Middle frontal gyrus (tissue), 1 donor: ENCODE measurements around the gene PPIF.
A peak's percentile ranks its signal among the peaks of the same experiment; 100 is the strongest.

Experiments used
- DNase-seq: peaks from one replicate; pipeline ENCODE4 v3.0.0-alpha.2; 2015; ENCODE audit warnings: low spot score; ENCODE audit errors: extremely low spot score

Gene PPIF

DNA sequence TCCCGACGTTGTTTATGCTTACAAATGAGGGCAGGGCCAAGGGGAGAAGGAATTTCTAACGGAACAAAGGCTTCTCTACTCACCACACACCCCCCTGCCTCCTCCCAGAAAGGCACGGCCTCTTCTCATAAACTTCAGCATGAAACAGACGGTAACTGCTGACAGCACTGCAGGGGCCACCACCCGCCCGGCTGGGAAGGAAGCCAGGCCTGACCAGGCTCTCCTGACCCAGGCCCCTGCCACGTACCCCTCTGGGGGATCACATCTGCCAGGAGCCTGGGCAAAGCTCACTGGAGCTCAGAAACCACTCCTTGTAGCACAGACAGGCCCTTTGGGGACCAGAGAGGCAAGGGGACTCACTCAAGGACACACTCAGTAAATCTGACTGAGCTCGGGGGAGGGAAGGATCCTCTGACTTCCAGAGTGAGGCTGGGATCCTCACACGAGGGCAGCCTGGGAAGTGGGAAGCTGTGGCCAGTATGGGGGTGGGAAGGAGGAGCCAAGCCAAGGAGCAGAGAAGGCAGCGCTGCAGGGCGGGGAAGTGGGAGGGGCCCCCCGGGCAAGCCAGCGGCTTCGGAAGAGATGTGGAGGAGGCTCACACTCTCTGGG lies 52.1 kb downstream of the PPIF start:
- peak; percentile 40 for DNase-seq

DNA sequence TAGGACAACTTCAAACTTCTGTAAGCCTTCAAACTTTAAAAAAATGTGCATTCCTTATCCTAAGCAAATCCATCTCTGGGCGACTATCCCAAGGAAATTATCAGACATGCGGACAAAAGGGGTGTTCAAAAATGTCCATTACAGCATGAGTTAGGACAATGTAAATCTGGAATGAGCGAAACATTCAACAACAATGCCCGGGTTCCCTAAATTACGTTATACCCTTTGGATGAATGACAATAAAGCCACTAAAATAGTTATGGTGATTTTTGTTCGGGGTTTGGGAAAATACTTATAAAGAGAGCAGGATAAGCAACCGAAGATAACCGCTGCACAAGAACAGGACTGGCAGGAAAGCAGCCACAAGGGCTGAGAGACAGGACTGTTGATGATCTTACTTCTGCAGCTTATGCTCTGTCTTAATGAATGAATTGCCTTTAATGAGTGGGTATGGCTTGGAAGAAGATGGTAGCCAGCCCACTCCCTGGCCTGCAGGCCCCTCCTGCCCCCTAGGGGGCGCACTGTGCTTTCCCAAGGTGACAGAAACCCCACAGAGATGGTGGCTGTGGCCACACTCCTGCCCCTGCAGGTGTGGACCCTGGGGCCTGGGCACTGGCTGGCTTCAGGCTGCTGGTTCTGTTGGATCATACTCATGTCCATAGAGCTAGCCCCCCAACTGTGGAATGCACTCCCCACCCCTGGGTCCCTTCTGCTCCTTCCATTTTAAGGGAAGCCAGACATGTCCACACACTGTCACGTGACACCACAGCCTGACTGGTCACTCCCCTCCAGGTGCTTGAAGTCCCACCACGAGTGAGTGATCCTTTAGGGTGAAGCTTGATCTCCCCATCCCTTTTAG lies 53.1 kb downstream of the PPIF start:
- DNase-seq: no peak

GRCh38 chr10:79401015-79401921 lies 54.0 kb downstream of the PPIF start:
- DNase-seq: no peak

DNA sequence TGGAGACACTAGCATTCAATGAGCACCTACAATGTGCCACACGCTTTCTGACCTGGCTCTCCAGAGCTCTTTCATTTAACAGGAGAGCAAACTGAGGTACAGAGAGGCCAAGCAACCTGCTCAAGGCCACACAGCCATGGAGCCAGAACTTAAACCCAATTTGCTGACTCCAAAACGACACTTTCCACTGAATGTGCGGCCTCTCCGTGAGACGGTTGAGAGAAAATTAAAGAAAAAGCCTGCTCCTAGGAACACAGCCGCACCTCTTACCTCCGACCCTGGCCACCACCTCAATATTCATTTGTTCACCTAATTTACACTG lies 55.3 kb downstream of the PPIF start:
- no peak for DNase-seq

GRCh38 chr10:79402951-79403350 lies 55.7 kb downstream of the PPIF start:
- DNase-seq: no peak

GRCh38 chr10:79403441-79404230 lies 56.4 kb downstream of the PPIF start:
- DNase-seq: no peak

DNA sequence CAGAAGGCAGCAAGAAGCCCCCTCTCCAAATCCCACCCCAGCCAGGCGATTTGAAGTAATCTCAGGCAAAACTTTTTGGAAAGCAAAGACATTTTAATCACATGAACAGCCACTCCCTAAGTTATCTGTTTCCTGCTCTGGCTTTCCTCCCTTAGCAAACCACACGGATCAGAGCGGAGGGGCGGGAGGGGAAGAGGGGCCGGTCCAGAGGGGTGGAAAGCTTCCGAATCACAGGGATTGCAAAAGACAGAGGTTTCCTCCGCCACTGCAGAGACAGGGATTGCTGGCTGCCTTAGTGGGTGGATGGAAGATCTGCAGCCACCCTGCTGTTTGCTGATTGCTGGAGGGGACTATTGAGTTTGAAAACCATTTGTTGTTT lies 57.0 kb downstream of the PPIF start:
- no peak for DNase-seq

GRCh38 chr10:79404690-79405131 lies 57.4 kb downstream of the PPIF start:
- no peak for DNase-seq
